Transverse colon (tissue), 4 donors: ENCODE measurements around the gene ADAM12. TPM values are rescaled to one million over a fixed set of nuclear protein-coding genes. Genes with fewer than 3 reads are reported as not detected.
"Not testable (repeated sequence)": the region's sequence is repeated elsewhere in the genome, so short reads cannot be mapped to it uniquely, and the experiment has no call there.

ENCODE experiments used
- DNase-seq: peaks from one replicate; pipeline ENCODE4 v3.0.0-alpha.2; 2019
- H3K27ac ChIP-seq, 4 donors: fragments of 200-600 bp; sonication (generic); 2 replicates each; pipeline ENCODE4 v1.5.1; 2016 to 2018; ENCODE audit warnings: inconsistent platforms in 4 of 4
- H3K27me3 ChIP-seq: fragments of 200-600 bp; sonication (generic); 2 replicates; pipeline ENCODE4 v1.5.1; 2017; ENCODE audit warnings: inconsistent platforms
- H3K36me3 ChIP-seq, 4 donors: fragments of 200-600 bp; sonication (generic); 2 replicates each; pipeline ENCODE4 v1.5.1; 2017 to 2019; ENCODE audit warnings: inconsistent platforms in 4 of 4
- H3K4me1 ChIP-seq, 4 donors: fragments of 200-600 bp; sonication (generic); 2 replicates each; pipeline ENCODE4 v1.5.1; 2017 to 2020; ENCODE audit warnings: inconsistent platforms in 4 of 4
- H3K4me3 ChIP-seq, 4 donors: fragments of 200-600 bp; sonication (generic); 1 replicate in 1 of 4; 2 replicates in 3 of 4; pipeline versions ENCODE4 v1.5.1 to v1.6.1; 2017 to 2019; ENCODE audit warnings: inconsistent platforms in 4 of 4
- H3K9me3 ChIP-seq, 2 donors: fragments of 200-600 bp; sonication (generic); 2 replicates each; pipeline ENCODE4 v1.5.1; 2017 to 2019; ENCODE audit warnings: inconsistent platforms in 2 of 2
- CTCF ChIP-seq, 5 experiments: fragments of 200-600 bp in 3 of 5; fragments of 450-650 bp in 2 of 5; sonication (generic) in 3 of 5; IDR thresholded peaks; 1 replicate in 2 of 5; 2 replicates in 3 of 5; pipeline ENCODE4 v1.5.1; 2016 to 2017; ENCODE audit warnings: antibody characterized with exemption in 5 of 5, inconsistent platforms in 3 of 5, mild to moderate bottlenecking in 2 of 5, moderate library complexity in 1 of 5
- EP300 ChIP-seq: sonication (generic); formaldehyde crosslinking; IDR thresholded peaks from one replicate; pipeline ENCODE4 v1.6.1; 2017; ENCODE audit warnings: antibody characterized with exemption, low read depth
- POLR2A ChIP-seq: fragments of 450-650 bp; IDR thresholded peaks from one replicate; pipeline ENCODE4 v1.6.1; 2016; ENCODE audit warnings: antibody characterized with exemption, mild to moderate bottlenecking, moderate library complexity
- POLR2AphosphoS5 ChIP-seq, 3 donors: sonication (generic); formaldehyde crosslinking; IDR thresholded peaks; one replicate each; pipeline ENCODE4 v1.6.1; 2016; ENCODE audit warnings: antibody characterized with exemption in 3 of 3
- WGBS, 2 donors: methylation state at CpG; one replicate each; pipeline ENCODE4 v1.1.5; 2018; ENCODE audit warnings: low coverage in 1 of 2; 5-methylcytosine and 5-hydroxymethylcytosine counted together
- in situ Hi-C, 4 donors: fragments of 200-750 bp; cut with MboI; loops; one replicate each; pipeline versions ENCODE4 v1.15.0 to v1.15.1; 2017; ENCODE audit warnings: low sequenced_read_pairs in 3 of 4, low pct_ligation_motif_present in 1 of 4, low pct_unique_long_range_greater_than_20kb in 1 of 4
- intact Hi-C: fragments of 100-400 bp; cut with DNase I; formaldehyde crosslinking; loops from one replicate; pipeline ENCODE4 v1.15.1; 2023; ENCODE audit warnings: low total_unique reads
- total RNA-seq, 4 donors: library from RNA; depleted of rRNA; stranded (reverse); fragments of >200 nt; gene quantifications; one replicate each; pipeline ENCODE4 v1.1.0, GENCODE V29; 2016

The ADAM12 gene
- total RNA-seq, 4 donors from 2014 or later = 0.14 to 2.2 (median 1.1) TPM; not detected in 1

GRCh38 chr10:126384269-126384873 lies 3.9 kb downstream of the ADAM12 start:
- H3K36me3 ChIP-seq = no peaks in the 10 kb centered on the region
- peaks cover 0 to 18% (median 13%) of the 10 kb centered on the region in 4 donors for H3K4me1 ChIP-seq
- H3K27ac ChIP-seq = no peak overlapping the region
- peaks cover 23% of the 10 kb centered on the region for H3K27me3 ChIP-seq
- TF ChIP-seq POLR2A (no peak), POLR2AphosphoS5 (IDR thresholded peaks at IDR 0.05) (no peak), CTCF (IDR thresholded peaks at IDR 0.05) (no peak), EP300 (no peak)
- no peaks in the 10 kb centered on the region for H3K9me3 ChIP-seq
- DNase-seq = no peak
- no peak overlapping the region for H3K4me3 ChIP-seq
- intact Hi-C loops (no loop called here), in situ Hi-C loops (loop anchor here in 3 of 4 donors (25.0 kb wide), 1 partner anchor 397 kb away; no protein-coding TSS in a partner anchor)
- WGBS, 2 donors = 78% methylated on average over 4 to 5 of the region's 5 CpGs

GRCh38 chr10:126380352-126381076 lies 7.8 kb downstream of the ADAM12 start:
- no peaks in the 10 kb centered on the region for H3K9me3 ChIP-seq
- H3K4me3 ChIP-seq = no peak overlapping the region
- no peaks in the 10 kb centered on the region for H3K36me3 ChIP-seq
- DNase-seq = no peak
- in situ Hi-C loops (loop anchor here in 3 of 4 donors (25.0 kb wide), 1 partner anchor 393 kb away; no protein-coding TSS in a partner anchor), intact Hi-C loops (no loop called here)
- H3K4me1 ChIP-seq = peaks cover 0 to 15% (median 3%) of the 10 kb centered on the region in 4 donors
- H3K27ac ChIP-seq = no peak overlapping the region
- TF ChIP-seq EP300 = no peak
- no peak for TF ChIP-seq POLR2A
- TF ChIP-seq POLR2AphosphoS5 (IDR thresholded peaks at IDR 0.05) = no peak
- no peak for TF ChIP-seq CTCF (IDR thresholded peaks at IDR 0.05)
- WGBS, 2 donors = 78% methylated on average over 5 to 7 of the region's 7 CpGs
- H3K27me3 ChIP-seq = no peaks in the 10 kb centered on the region

- DNase-seq, H3K27ac ChIP-seq, H3K9me3 ChIP-seq, intact Hi-C loops, H3K4me3 ChIP-seq, H3K27me3 ChIP-seq, H3K36me3 ChIP-seq: not testable (repeated sequence)
- in situ Hi-C loops = loop anchor here in 3 of 4 donors (25.0 kb wide), 1 partner anchor 392 kb away; no protein-coding TSS in a partner anchor
- peaks cover 0 to 26% (median 3%) of the 10 kb centered on the region in 4 donors for H3K4me1 ChIP-seq
- 81 to 83% methylated on average over 1 to 3 of the region's 3 CpGs for WGBS, 2 donors
Measured at GRCh38 chr10:126379166-126379565, 9.1 kb downstream of the ADAM12 start.

- no peaks in the 10 kb centered on the region for H3K27me3 ChIP-seq
- WGBS, 2 donors = 68 to 83% methylated on average over 1 to 2 of the region's 2 CpGs
- intact Hi-C loops (no loop called here), in situ Hi-C loops (loop anchor here in 3 of 4 donors (25.0 kb wide), 1 partner anchor 390 kb away; no protein-coding TSS in a partner anchor)
- no peak overlapping the region for H3K4me3 ChIP-seq
- TF ChIP-seq POLR2AphosphoS5 (IDR thresholded peaks at IDR 0.05) = no peak
- no peak for TF ChIP-seq CTCF (IDR thresholded peaks at IDR 0.05)
- TF ChIP-seq POLR2A = no peak
- TF ChIP-seq EP300 = no peak
- no peaks in the 10 kb centered on the region for H3K36me3 ChIP-seq
- H3K9me3 ChIP-seq = no peaks in the 10 kb centered on the region
- no peak for DNase-seq
- H3K4me1 ChIP-seq = peaks cover 0 to 46% (median 20%) of the 10 kb centered on the region in 4 donors
- no peak overlapping the region for H3K27ac ChIP-seq
Measured at GRCh38 chr10:126376956-126377355, 11.3 kb downstream of the ADAM12 start.
